GM12874 (cell line): ENCODE results near the gene CLDN6.

ENCODE experiments used
- CTCF ChIP-seq: IDR thresholded peaks from 2 replicates; pipeline ENCODE4 v1.5.1; 2011; ENCODE audit warnings: low read depth, mild to moderate bottlenecking, control low read depth, low read length, moderate library complexity; ENCODE audit not compliant: insufficient read depth

The CLDN6 gene

GRCh38 chr16:2990891-2991290, 27.1 kb downstream of the CLDN6 start:
- no peak for TF ChIP-seq CTCF

GRCh38 chr16:2988590-2989099, 29.3 kb downstream of the CLDN6 start:
- TF ChIP-seq CTCF, result no peak

- no peak for TF ChIP-seq CTCF
These were observed 30.1 kb downstream of the CLDN6 start for GRCh38 chr16:2987833-2988232.

- no peak for TF ChIP-seq CTCF
These were observed 30.7 kb downstream of the CLDN6 start for GRCh38 chr16:2987286-2987685.

DNA sequence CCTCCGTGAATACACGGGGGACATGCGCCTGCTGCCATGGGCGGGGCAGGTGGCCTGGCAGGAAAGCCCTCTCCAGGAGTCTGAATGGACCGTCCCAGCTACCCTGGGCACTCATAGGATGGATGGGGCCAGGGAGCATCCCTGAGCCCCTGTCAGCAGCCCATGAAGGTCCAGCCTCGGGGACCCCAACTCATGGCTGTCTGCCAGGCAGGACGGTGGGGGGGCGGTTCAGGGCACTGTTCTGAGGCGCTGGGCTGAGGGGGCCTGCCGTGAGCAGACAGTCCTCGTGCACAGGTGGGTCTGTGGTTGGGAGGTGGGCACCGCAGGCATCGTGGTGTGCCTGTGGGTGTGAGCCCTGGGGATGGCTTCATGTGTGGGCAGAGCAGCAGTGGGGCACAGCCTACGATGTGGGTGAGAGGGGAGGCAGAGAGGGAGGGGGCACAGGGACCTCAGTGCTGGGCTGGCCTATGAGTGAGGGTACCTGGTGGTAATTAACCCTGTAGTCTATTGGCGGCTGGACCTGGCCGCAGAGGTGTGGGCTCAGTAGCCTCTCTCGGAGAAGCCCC, 31.3 kb downstream of the CLDN6 start:
- TF ChIP-seq CTCF, result no peak

DNA sequence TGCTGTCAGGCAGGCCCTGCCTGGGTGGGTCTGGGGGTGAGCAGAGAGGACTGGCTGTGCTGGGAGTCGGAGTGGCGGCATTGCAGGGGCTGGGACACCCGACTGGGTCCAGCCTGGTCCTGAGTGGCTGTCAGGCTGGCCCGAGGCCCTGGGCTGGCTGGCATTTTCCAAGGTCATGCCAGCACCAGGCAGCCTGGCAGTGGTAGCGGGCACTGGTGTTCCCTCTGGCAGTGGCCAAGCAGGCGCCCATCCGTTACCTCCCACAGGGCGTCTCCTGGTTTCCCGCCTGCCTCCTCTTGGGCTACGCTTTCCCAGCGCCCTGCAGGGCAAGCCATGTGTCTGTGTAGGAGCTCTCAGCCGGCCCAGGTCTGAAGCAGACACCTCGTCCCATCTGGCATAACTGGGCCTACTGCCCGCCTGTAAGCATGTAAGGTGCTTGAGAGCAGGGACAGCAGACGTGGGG, 32.1 kb downstream of the CLDN6 start:
- TF ChIP-seq CTCF, result no peak

DNA sequence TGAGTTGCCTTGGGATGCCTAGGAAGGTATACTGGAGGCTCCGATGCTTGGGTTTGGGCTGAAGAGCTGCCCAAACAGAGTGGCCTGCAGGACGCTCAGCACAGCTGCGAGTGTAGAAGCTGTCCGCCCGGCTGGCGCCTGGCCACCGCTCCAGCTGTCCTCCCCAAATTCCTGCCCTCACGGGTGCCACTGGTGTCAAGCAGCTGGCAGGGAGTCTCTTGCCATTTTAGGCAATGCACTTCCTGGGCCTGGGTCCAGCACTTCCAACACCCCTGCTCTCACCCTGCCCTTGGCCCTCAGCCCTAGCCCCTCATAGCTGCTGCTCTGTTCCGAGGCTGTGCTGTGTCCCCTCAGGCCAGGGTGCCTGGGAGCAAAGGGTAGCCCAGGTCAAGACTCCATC, 32.5 kb downstream of the CLDN6 start:
- no peak for TF ChIP-seq CTCF
